Measurements from ENCODE around the gene PTPRE. TPM values are rescaled to one million over a fixed set of nuclear protein-coding genes. Genes with fewer than 3 reads are reported as not detected.

Gene PTPRE
- total RNA-seq, 1 donor from 2014 or later: 49.7 TPM

DNA sequence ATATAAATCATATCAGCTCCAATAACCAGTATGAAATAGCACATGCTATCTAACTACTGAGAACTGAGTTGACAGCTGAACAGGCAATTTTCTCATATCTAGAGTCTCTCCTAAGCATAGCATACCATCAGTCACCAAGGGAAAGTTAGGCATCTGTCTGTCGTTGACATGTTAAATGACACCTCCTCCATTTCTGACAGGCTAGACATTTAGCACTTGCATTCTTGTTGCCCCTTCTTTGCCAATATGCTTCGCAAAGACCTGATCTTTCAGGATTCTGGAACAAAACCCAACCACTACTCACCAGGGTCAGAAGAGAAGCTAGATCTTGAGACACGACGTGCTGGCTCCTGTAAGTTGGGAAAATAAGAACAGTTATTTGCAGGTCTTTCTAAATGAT lies 209.3 kb downstream of the PTPRE start:
- DNase-seq (ENCODE audit: low spot score): no peak

DNA sequence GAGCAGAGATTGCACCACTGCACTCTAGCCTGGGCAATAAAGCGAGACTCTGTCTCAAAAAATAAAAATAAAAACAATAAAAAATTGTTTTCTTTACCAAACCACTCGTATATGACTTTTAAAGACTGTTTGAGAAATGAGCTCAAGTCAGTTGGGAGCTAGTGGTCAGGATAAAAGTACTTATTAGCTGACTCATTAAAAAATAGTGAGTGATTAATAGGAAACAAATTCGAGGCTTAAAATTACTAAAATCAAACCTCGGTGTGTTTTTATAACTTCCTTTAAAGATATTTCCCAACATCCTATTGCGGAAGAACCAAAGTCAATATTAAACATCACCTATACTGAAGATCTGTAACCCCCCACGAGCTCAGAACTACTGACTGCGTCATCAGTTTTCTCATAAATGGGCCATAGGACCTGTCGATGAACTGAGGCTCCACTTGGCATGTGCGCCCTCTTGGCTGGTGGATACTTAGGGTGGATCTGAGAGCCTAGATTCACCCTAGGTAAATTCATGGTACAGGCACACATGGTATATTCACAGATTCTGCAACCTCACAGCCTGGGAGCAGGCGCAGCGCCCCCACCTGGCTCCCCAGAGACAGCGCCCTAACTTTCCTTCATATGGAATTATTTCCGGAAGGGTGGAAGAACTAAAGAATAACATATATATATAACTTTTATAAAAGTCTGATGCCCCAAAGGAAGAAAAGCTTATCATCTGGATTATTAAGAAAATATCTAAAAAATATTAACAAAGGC lies 210.1 kb downstream of the PTPRE start:
- DNase-seq (ENCODE audit: low spot score): no peak

DNA sequence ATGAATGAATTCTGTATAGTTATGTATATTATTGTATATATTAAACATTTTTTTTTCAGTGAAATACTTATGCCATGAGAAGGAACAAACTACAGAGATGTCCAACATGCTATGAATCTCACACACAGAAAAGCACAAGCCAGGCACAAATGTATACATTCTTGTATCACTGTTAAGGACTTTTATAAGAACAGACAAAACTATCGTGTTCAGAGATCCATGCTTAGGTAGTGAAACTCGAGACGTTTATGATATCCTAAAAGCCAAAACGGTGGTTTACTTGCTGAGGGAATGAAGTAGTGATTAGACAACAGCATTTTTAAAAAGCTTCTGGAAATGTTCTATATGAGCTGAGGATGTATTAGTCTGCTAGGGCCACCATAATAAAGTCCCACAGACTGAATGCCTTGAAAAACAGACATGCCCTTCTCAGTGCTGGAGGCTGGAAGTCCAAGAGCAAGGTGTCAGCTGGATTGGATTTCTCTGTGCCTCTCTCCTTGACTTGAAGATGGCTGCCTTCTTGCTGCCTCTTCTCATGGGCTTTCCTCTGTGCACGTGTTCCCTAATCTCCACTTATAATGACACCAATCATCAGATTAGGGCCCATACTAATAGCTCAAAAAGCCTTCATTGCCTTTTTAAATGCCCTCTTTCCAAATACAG lies 215.0 kb downstream of the PTPRE start:
- no peak for DNase-seq (ENCODE audit: low spot score)

DNA sequence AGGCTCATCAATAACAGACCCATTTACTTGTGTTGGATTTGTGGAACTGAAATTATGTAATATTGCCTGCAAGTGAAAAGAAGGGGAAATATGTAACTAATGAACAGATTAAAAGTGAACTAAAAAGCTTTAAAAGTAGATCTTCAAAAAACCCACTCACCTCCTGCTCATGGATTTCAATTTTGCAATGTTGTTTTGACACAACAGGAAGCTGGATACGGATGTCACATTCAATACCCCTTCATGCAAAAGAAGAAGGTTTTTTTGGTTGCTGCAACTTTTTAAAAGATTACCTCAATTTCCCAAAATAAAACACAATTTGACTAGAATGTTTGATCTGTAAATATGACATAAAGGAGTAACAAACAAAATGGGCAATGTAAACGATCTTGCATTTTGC lies 216.0 kb downstream of the PTPRE start:
- DNase-seq (ENCODE audit: low spot score): no peak

DNA sequence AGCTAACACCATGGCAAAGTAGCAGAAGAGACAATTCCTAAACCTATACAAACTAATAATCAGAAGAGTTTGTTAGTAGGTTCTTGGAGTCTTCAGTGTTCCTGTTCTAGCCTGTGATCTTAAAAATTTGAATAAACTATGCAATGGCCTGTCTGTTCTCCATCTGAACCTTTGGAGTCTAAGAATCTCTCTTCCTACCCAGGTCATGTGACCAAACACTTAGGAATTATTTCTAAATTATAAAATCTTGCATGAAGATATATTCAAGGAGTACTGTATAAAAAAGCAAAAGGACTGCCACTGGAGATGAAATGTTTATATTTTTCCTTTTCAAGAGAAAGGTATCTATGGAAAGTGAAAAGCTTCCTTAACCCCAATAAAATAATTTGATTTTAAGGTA lies 216.9 kb downstream of the PTPRE start:
- no peak for DNase-seq (ENCODE audit: low spot score)

DNA sequence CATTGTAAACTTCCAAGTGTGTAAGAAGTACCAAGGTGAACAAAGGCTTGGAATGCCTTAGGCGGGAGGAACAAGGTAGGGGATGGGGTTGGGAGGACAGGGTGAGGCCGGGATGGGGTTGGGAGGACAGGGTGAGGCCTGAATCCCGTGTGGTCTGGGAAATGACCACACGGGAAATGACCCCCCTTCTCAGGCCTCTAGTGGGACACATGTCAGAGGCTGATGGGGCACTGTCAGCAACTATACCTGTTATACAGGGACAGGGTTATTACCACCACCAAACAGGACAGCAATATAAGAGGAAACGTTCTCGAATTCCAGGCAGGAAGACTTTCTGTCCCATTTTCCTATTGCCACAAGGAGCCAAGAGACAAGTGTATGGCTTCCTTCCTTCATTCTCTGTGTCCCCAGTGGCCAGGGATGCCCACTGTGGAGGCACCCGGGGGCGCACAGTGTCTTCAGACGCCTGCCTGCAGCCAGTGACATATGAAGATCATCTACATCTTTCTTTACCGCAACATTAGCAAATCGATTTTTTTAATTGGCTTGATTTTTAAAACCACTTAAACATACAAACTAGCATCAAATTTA lies 218.0 kb downstream of the PTPRE start:
- peak; percentile 84 for DNase-seq (ENCODE audit: low spot score)

DNA sequence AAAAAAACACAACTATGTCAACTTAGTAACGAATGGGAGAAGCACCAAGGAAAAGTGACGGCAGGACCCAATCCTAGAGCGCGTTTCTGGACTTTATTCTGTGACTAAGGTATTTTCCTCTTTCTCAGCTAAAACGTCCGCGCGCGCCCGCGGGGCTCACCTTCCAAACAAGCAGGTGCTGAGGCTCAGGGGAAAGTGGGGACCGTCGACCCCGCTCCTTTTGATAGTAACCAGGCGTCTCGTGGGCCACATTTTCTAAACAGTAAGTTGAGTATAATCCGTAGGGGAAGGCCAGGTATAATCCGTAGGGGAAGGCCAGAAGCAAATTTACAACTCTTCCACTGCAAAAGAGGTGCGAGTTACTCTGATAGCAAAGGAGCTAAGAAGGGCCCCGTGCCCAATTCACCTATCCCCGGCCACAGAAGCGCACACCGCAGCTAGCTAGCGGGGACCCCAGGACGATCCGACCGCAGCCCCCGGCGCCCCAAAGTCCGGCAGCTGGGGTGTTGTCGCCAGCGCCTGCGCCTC lies 218.6 kb downstream of the PTPRE start:
- peak; percentile 81 for DNase-seq (ENCODE audit: low spot score)

DNA sequence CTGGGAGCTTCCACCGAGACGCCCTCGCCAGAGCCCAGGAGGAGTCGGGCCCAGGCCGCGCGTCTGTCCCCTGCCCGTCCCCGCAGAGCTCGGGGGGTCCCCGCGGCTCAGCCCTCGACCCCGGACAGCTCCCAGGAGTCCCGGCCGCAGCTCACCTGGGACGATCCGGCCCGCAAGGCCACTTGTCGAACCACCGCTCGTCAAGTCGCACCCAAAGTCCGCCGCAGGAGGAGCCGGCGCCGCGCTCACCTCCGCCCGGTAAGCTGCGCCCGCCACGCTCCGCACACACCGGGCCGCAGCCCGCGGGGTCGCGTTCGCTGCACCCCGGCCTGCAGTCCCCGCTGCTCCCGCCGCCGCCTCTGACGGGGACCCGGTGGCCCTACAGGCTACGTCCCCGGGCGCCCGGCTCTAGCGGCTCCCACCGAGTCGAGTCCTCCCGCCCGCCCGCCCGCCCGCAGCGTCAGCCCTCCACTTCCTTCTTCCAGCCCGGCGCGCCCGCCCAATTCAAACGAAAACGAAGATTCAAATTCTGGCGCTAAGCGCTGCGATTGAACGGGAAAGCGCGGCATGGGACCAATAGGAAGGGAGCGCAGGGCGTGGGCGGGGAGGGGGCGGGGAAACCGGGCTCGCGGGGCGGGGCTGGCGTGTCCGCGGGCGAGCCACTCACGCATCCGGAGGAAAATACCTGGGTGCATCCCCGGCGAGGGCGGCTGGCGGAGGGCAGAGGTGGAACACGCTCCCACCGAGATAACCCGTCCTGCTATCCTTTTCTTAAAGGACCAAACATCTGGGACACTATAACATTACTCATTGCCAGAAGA lies 219.3 kb downstream of the PTPRE start, which contains the start of gene MKI67:
MKI67 (minus strand) TSS at position 480 of the 821 bp plus-strand sequence. CDS start 756 bp downstream, outside the sequence.
- DNase-seq (ENCODE audit: low spot score): peak; percentile 95

DNA sequence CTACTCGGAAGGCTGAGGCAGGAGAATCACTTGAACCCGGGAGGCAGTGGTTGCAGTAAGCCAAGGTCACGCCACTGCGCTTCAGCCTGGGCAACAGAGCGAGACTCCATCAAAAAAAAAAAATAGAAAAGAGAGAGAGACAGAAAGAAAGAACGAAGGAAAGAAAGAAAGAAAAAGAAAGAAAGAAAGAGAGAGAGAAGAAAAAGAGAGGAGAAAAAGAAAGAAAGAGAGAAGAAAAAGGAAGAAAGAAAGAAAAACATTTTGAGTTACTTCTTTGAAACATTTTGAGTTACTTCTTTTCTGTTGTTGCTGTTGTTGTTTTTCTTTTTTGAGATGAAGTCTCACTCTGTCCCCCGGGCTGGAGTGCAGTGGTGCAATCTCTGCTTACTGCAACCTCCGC lies 221.7 kb downstream of the PTPRE start:
- DNase-seq (ENCODE audit: low spot score): no peak

DNA sequence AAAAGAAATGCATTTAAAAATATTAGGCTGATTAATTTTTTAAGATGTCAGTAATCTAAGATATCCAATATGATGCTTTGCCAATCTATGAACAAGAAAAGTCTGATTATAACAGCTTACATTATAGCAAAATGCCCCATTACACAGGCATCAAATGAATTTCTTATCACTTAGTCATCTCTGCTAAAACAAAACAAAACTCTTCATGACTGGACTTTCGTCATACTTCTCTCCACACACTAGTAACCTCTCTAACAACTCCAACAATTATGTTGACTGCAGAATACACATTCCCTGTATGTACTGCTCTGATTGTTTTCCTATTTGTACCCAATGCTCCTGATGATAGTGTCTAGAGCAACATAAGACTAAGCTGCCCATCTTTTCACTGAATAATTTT lies 223.1 kb downstream of the PTPRE start:
- no peak for DNase-seq (ENCODE audit: low spot score)

Other genes with a start within 250 kb of the PTPRE start
- gene FOXI2, start 169.9 kb upstream of the PTPRE start, total RNA-seq: not detected
- 0.29 TPM for gene CLRN3, start 14.2 kb upstream of the PTPRE start, total RNA-seq
- 0.39 TPM for gene MKI67, start 219.3 kb downstream of the PTPRE start, total RNA-seq